K562 (cell line): ENCODE measurements around the gene REX1BD. TPM values are rescaled to one million over a fixed set of nuclear protein-coding genes. Genes with fewer than 3 reads are reported as not detected.

Experiments
- CXXC5 ChIP-seq: fragments of 250-450 bp; sonication (Bioruptor Pico); IDR thresholded peaks from 2 replicates; pipeline ENCODE4 v1.8.0; 2022; ENCODE audit warnings: inconsistent platforms, mild to moderate bottlenecking, moderate library complexity
- HMGN3 ChIP-seq: IDR thresholded peaks from 2 replicates; pipeline ENCODE4 v1.6.1; 2011; ENCODE audit warnings: borderline replicate concordance, low read depth, mild to moderate bottlenecking, mixed read lengths, low read length; ENCODE audit not compliant: insufficient read length; ENCODE audit errors: extremely low read depth
- MITF ChIP-seq: IDR thresholded peaks from 2 replicates; pipeline ENCODE4 v1.6.1; 2014; ENCODE audit warnings: antibody characterized with exemption
- MYC ChIP-seq, 2 experiments: fragments of 250-450 bp in 1 of 2; sonication (Bioruptor Pico) in 1 of 2; IDR thresholded peaks; 2 replicates each; pipeline versions ENCODE4 v1.5.1 to v1.6.1; 2012 to 2021; ENCODE audit warnings: low read depth in 2 of 2, borderline replicate concordance in 1 of 2, improper control_type of control experiment in 1 of 2, low read length in 1 of 2, mild to moderate bottlenecking in 1 of 2, moderate library complexity in 1 of 2
- RBFOX2 ChIP-seq: fragments of 200-400 bp; formaldehyde crosslinking; IDR thresholded peaks from 2 replicates; pipeline ENCODE4 v1.6.1; 2017; ENCODE audit warnings: low read depth, mild to moderate bottlenecking, low read length, moderate library complexity
- REST ChIP-seq, 2 experiments: fragments of 450-650 bp; formaldehyde crosslinking in 1 of 2; IDR thresholded peaks; 2 replicates each; pipeline versions ENCODE4 v1.4.0 to v1.6.1; 2014 to 2020; ENCODE audit warnings: mild to moderate bottlenecking in 2 of 2, borderline replicate concordance in 1 of 2, low read depth in 1 of 2
- UBTF ChIP-seq, 2 experiments: IDR thresholded peaks; 2 replicates each; pipeline ENCODE4 v1.6.1; 2012; ENCODE audit warnings: improper control_type of control experiment in 2 of 2, low read depth in 2 of 2, low read length in 2 of 2, borderline replicate concordance in 1 of 2
- ZFP91 ChIP-seq: sonication (generic); formaldehyde crosslinking; IDR thresholded peaks from 2 replicates; pipeline ENCODE4 v1.8.0; 2022; ENCODE audit warnings: mild to moderate bottlenecking, missing genetic modification reagents
- ZNF232 ChIP-seq: sonication (generic); formaldehyde crosslinking; IDR thresholded peaks from 2 replicates; pipeline ENCODE4 v1.8.0; 2022; ENCODE audit warnings: mild to moderate bottlenecking, missing genetic modification reagents
- ZNF263 ChIP-seq: sonication (generic); formaldehyde crosslinking; IDR thresholded peaks from 2 replicates; pipeline ENCODE4 v1.8.0; 2022; ENCODE audit warnings: mild to moderate bottlenecking, missing genetic modification reagents, borderline replicate concordance
- polyA plus RNA-seq, 8 experiments: library from polyadenylated mRNA; depleted of rRNA in 4 of 8; stranded (reverse) in 5 of 8; unstranded in 3 of 8; fragments of >200 nt; fragmentation: Nextera tagmentation in 2 of 8; fragmentation: Illumina TruSeq in 1 of 8; extraction: Ambion mirVana in 2 of 8; extraction: Trizol in 1 of 8; gene quantifications; 2 replicates each; pipeline versions ENCODE4 v1.2.1 to v1.2.3, GENCODE V29; 2011 to 2014; ENCODE audit warnings: inconsistent platforms in 1 of 8, missing spikeins in 1 of 8
- total RNA-seq, 7 experiments: library from RNA; depleted of rRNA in 6 of 7; stranded (reverse); fragments of >200 nt in 6 of 7; fragmentation: Illumina TruSeq in 2 of 7; extraction: Trizol in 2 of 7; gene quantifications; 2 replicates each; pipeline versions ENCODE4 v1.2.1 to v1.2.3, GENCODE V29; 2011 to 2021; ENCODE audit warnings: low replicate concordance in 1 of 7

Gene REX1BD
- total and polyA plus RNA-seq, 9 of the 15 experiments (the other 6 are each of a cell fraction or from before 2014, with no cell fraction given) = 1.9 to 136 (median 13.8) TPM

GRCh38 chr19:18594096-18594823, 5.7 kb downstream of the REX1BD start (continued):
- TF ChIP-seq REST (IDR thresholded peaks at IDR 0.05; ENCODE audit: borderline replicate concordance) (peak; percentile 78; the same call in 1 of the 2 replicates), REST (CRISPR knock-in tag; IDR thresholded peaks at IDR 0.05; ENCODE audit: low read depth) (no peak), CXXC5 (CRISPR knock-in tag) (peak; percentile 80), ZFP91 (no peak), UBTF (IDR thresholded peaks at IDR 0.05; ENCODE audit: borderline replicate concordance in 1 of 2, low read depth in 2 of 2, low read length in 2 of 2) (peak; percentile 98 to 99), RBFOX2 (peak; percentile 38; the same call in 1 of the 2 replicates), ZNF232 (CRISPR knock-in tag) (no peak), HMGN3 (peak; percentile 95), MITF (no peak; the same call in 1 of the 2 replicates), ZNF263 (CRISPR knock-in tag) (peak; percentile 73), MYC (IDR thresholded peaks at IDR 0.05; ENCODE audit: low read depth, low read length) (peak; percentile 53; the same call in 1 of the 2 replicates), MYC (CRISPR knock-in tag; IDR thresholded peaks at IDR 0.05; ENCODE audit: borderline replicate concordance, low read depth) (no peak)
